B cell (primary cell): ENCODE data around the gene ARHGAP15.

Experiments used
- EZH2 ChIP-seq: IDR thresholded peaks from 2 replicates; pipeline ENCODE4 v1.6.1; 2012; ENCODE audit warnings: borderline replicate concordance, low read depth, mild to moderate bottlenecking, moderate library complexity, low read length; ENCODE audit not compliant: insufficient read depth, poor library complexity, severe bottlenecking
- TF ChIP-seq, protein P1 (sequence below): fragments of 200-600 bp; IDR thresholded peaks from one replicate; pipeline ENCODE4 v1.8.0; 2022; ENCODE audit warnings: antibody characterized with exemption, mild to moderate bottlenecking

DNA sequence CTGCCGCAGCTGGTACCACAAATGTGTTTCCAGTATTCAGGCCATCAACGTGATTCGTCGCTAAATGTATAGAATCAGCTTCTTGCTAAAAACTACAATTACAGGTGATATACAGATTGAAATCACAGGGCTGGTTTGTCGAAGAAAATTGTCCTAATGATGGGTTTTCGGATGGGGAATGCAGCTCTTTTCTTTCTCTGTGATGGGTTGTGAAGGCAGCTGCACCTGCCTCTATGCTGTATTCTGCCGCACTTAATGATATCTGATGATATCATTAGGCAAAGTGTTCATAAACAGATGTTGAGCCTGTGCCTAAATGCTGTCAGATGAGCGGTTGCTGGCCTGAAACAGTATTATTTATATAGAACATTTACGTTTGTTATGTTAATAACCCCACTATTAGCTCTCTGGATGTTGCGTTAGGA is 218.1 kb downstream of the ARHGAP15 start:
- TF ChIP-seq, protein P1, sequence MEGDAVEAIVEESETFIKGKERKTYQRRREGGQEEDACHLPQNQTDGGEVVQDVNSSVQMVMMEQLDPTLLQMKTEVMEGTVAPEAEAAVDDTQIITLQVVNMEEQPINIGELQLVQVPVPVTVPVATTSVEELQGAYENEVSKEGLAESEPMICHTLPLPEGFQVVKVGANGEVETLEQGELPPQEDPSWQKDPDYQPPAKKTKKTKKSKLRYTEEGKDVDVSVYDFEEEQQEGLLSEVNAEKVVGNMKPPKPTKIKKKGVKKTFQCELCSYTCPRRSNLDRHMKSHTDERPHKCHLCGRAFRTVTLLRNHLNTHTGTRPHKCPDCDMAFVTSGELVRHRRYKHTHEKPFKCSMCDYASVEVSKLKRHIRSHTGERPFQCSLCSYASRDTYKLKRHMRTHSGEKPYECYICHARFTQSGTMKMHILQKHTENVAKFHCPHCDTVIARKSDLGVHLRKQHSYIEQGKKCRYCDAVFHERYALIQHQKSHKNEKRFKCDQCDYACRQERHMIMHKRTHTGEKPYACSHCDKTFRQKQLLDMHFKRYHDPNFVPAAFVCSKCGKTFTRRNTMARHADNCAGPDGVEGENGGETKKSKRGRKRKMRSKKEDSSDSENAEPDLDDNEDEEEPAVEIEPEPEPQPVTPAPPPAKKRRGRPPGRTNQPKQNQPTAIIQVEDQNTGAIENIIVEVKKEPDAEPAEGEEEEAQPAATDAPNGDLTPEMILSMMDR = no peak
- no peak for TF ChIP-seq EZH2
